Measurements from ENCODE around the gene PTK7.

GRCh38 chr6:43061861-43062260, 14.3 kb upstream of the PTK7 start:
- no peak for TF ChIP-seq CTCF (IDR thresholded peaks at IDR 0.05)
- TF ChIP-seq EZH2 (IDR thresholded peaks at IDR 0.05): no peak
- no peak for TF ChIP-seq EZH2phosphoT487 (IDR thresholded peaks at IDR 0.05)

Measured in neural progenitor cell (in vitro differentiated cells).